ENCODE data around the gene KAT8. TPM values are rescaled to one million over a fixed set of nuclear protein-coding genes. Genes with fewer than 3 reads are reported as not detected.
A peak's percentile ranks its signal among the peaks of the same experiment; 100 is the strongest.

KAT8 gene
- total and polyA plus RNA-seq, 2 of the 13 experiments (the other 11 are each of a cell fraction or from before 2014, with no cell fraction given) = 79.0 to 84.2 TPM

DNA sequence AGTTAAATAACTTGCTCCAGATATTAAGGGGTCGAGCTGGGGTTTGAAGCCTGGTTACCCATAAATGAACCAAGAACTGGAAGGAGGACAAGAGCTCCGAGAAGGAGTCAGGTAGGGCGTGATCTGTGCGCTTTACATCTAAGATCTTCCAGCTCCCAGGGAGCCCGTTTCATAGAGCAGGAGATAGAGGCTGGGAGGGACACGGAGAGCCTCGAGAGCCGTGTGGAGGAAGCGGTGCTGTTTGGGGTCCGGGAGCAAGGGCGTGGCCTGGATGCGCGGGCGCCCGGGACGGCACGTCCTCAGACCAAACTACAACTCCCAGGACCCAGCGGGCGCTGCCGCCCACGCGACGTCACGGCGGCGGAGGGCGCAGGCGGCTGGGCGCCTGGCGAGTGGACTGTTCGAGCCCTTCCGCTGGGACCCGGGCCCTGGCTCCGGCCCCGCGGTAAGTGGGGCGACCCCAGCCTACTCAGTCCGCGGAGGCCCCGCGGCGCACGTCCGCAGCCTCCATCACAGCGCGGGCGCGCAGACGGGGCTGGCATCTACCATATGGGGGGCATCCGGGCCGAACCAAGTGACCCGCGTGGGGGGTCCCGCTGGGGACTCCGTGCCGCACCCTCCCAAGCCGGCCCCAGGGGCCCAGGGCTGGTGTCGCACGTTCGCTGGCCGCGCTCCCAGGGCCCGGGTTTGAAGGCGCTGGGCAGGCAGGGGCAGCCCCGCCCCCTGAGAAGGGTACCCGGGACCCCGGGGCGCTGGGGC is 9.2 kb upstream of the KAT8 start, which contains the start of gene BCKDK (continued):
- TF ChIP-seq, protein P1, sequence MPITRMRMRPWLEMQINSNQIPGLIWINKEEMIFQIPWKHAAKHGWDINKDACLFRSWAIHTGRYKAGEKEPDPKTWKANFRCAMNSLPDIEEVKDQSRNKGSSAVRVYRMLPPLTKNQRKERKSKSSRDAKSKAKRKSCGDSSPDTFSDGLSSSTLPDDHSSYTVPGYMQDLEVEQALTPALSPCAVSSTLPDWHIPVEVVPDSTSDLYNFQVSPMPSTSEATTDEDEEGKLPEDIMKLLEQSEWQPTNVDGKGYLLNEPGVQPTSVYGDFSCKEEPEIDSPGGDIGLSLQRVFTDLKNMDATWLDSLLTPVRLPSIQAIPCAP (CRISPR knock-in tag; IDR thresholded peaks at IDR 0.05; ENCODE audit: low read depth) = no peak
- TF ChIP-seq, protein P2, sequence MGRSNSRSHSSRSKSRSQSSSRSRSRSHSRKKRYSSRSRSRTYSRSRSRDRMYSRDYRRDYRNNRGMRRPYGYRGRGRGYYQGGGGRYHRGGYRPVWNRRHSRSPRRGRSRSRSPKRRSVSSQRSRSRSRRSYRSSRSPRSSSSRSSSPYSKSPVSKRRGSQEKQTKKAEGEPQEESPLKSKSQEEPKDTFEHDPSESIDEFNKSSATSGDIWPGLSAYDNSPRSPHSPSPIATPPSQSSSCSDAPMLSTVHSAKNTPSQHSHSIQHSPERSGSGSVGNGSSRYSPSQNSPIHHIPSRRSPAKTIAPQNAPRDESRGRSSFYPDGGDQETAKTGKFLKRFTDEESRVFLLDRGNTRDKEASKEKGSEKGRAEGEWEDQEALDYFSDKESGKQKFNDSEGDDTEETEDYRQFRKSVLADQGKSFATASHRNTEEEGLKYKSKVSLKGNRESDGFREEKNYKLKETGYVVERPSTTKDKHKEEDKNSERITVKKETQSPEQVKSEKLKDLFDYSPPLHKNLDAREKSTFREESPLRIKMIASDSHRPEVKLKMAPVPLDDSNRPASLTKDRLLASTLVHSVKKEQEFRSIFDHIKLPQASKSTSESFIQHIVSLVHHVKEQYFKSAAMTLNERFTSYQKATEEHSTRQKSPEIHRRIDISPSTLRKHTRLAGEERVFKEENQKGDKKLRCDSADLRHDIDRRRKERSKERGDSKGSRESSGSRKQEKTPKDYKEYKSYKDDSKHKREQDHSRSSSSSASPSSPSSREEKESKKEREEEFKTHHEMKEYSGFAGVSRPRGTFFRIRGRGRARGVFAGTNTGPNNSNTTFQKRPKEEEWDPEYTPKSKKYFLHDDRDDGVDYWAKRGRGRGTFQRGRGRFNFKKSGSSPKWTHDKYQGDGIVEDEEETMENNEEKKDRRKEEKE (IDR thresholded peaks at IDR 0.05) = no peak
- TF ChIP-seq, protein P3, sequence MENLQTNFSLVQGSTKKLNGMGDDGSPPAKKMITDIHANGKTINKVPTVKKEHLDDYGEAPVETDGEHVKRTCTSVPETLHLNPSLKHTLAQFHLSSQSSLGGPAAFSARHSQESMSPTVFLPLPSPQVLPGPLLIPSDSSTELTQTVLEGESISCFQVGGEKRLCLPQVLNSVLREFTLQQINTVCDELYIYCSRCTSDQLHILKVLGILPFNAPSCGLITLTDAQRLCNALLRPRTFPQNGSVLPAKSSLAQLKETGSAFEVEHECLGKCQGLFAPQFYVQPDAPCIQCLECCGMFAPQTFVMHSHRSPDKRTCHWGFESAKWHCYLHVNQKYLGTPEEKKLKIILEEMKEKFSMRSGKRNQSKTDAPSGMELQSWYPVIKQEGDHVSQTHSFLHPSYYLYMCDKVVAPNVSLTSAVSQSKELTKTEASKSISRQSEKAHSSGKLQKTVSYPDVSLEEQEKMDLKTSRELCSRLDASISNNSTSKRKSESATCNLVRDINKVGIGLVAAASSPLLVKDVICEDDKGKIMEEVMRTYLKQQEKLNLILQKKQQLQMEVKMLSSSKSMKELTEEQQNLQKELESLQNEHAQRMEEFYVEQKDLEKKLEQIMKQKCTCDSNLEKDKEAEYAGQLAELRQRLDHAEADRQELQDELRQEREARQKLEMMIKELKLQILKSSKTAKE (CRISPR knock-in tag; IDR thresholded peaks at IDR 0.05; ENCODE audit: borderline replicate concordance) = peak; percentile 67; the same call in 1 of the 2 replicates
- TF ChIP-seq ZNF446 (CRISPR knock-in tag; IDR thresholded peaks at IDR 0.05) (peak; percentile 97), POGZ (CRISPR knock-in tag; IDR thresholded peaks at IDR 0.05) (peak; percentile 41; the same call in 1 of the 2 replicates), SOX13 (IDR thresholded peaks at IDR 0.05) (no peak), SOX13 (CRISPR knock-in tag; conservative IDR thresholded peaks at IDR 0.05 in 1 of 2, IDR thresholded peaks at IDR 0.05 in 1 of 2) (no peak)
- TF ChIP-seq, protein P4, sequence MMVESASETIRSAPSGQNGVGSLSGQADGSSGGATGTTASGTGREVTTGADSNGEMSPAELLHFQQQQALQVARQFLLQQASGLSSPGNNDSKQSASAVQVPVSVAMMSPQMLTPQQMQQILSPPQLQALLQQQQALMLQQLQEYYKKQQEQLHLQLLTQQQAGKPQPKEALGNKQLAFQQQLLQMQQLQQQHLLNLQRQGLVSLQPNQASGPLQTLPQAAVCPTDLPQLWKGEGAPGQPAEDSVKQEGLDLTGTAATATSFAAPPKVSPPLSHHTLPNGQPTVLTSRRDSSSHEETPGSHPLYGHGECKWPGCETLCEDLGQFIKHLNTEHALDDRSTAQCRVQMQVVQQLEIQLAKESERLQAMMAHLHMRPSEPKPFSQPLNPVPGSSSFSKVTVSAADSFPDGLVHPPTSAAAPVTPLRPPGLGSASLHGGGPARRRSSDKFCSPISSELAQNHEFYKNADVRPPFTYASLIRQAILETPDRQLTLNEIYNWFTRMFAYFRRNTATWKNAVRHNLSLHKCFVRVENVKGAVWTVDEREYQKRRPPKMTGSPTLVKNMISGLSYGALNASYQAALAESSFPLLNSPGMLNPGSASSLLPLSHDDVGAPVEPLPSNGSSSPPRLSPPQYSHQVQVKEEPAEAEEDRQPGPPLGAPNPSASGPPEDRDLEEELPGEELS (CRISPR knock-in tag; IDR thresholded peaks at IDR 0.05) = peak; percentile 54
- TF ChIP-seq, protein P5, sequence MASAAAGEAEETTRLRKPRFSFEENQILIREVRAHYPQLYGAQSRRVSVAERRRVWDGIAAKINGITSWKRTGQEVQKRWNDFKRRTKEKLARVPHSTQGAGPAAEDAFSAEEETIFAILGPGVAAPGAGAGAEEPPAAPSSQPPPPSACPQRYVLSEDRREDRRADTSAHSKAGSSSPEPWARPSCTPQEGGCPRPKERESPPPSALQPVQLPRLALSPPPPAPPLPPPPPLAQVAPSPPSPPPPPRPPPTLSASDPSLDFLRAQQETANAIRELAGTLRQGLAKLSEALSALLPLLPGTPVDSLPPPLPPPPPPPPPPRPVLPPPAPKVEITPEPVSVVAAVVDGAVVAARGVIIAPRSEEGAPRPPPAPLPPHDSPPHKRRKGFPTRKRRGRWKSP (CRISPR knock-in tag; IDR thresholded peaks at IDR 0.05) = peak; percentile 37; the same call in 1 of the 2 replicates
- TF ChIP-seq, protein P6, sequence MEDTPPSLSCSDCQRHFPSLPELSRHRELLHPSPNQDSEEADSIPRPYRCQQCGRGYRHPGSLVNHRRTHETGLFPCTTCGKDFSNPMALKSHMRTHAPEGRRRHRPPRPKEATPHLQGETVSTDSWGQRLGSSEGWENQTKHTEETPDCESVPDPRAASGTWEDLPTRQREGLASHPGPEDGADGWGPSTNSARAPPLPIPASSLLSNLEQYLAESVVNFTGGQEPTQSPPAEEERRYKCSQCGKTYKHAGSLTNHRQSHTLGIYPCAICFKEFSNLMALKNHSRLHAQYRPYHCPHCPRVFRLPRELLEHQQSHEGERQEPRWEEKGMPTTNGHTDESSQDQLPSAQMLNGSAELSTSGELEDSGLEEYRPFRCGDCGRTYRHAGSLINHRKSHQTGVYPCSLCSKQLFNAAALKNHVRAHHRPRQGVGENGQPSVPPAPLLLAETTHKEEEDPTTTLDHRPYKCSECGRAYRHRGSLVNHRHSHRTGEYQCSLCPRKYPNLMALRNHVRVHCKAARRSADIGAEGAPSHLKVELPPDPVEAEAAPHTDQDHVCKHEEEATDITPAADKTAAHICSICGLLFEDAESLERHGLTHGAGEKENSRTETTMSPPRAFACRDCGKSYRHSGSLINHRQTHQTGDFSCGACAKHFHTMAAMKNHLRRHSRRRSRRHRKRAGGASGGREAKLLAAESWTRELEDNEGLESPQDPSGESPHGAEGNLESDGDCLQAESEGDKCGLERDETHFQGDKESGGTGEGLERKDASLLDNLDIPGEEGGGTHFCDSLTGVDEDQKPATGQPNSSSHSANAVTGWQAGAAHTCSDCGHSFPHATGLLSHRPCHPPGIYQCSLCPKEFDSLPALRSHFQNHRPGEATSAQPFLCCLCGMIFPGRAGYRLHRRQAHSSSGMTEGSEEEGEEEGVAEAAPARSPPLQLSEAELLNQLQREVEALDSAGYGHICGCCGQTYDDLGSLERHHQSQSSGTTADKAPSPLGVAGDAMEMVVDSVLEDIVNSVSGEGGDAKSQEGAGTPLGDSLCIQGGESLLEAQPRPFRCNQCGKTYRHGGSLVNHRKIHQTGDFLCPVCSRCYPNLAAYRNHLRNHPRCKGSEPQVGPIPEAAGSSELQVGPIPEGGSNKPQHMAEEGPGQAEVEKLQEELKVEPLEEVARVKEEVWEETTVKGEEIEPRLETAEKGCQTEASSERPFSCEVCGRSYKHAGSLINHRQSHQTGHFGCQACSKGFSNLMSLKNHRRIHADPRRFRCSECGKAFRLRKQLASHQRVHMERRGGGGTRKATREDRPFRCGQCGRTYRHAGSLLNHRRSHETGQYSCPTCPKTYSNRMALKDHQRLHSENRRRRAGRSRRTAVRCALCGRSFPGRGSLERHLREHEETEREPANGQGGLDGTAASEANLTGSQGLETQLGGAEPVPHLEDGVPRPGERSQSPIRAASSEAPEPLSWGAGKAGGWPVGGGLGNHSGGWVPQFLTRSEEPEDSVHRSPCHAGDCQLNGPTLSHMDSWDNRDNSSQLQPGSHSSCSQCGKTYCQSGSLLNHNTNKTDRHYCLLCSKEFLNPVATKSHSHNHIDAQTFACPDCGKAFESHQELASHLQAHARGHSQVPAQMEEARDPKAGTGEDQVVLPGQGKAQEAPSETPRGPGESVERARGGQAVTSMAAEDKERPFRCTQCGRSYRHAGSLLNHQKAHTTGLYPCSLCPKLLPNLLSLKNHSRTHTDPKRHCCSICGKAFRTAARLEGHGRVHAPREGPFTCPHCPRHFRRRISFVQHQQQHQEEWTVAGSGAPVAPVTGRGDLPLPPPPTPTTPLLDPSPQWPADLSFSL (CRISPR knock-in tag; IDR thresholded peaks at IDR 0.05) = no peak

All from HepG2 (cell line).